ENCODE measurements around the gene TRRAP.

DNA sequence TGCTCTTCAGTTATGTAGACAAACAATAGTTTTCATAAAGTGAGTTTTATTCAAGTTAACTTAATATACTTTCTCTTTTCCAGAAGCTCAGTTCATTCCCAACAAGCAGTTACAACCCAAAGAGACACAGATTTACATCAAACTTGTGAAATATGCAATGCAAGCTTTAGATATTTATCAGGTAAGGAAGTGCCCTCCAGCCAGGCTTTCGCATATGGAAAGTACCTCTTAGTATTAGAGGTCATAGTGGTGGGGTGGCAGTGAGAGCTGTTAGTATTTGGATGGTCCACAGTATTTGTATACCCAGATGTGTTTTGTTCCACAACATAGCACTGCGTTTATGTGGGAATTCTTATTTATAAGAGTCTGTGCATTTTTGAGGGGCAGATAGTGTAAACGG lies 32.1 kb downstream of the TRRAP start:
- TF ChIP-seq, protein P1, sequence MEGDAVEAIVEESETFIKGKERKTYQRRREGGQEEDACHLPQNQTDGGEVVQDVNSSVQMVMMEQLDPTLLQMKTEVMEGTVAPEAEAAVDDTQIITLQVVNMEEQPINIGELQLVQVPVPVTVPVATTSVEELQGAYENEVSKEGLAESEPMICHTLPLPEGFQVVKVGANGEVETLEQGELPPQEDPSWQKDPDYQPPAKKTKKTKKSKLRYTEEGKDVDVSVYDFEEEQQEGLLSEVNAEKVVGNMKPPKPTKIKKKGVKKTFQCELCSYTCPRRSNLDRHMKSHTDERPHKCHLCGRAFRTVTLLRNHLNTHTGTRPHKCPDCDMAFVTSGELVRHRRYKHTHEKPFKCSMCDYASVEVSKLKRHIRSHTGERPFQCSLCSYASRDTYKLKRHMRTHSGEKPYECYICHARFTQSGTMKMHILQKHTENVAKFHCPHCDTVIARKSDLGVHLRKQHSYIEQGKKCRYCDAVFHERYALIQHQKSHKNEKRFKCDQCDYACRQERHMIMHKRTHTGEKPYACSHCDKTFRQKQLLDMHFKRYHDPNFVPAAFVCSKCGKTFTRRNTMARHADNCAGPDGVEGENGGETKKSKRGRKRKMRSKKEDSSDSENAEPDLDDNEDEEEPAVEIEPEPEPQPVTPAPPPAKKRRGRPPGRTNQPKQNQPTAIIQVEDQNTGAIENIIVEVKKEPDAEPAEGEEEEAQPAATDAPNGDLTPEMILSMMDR (IDR thresholded peaks at IDR 0.05; ENCODE audit: low read length): no peak
- TF ChIP-seq EZH2 (optimal IDR thresholded peaks at IDR 0.05; ENCODE audit: low read depth, low read length) (no peak), EZH2phosphoT487 (IDR thresholded peaks at IDR 0.05; ENCODE audit: low read length) (no peak)

Data from MM.1S (cell line).